HG03103 (cell line): ENCODE measurements around the gene AGBL2.
"Not testable (repeated sequence)": the region's sequence is repeated elsewhere in the genome, so short reads cannot be mapped to it uniquely, and the experiment has no call there.

Experiments
- ATAC-seq: cut with Tn5 transposase; IDR thresholded peaks from one replicate; pipeline ENCODE4 v1.9.1; 2021; ENCODE audit warnings: low read depth; ENCODE audit not compliant: unreplicated experiment

The AGBL2 gene

DNA sequence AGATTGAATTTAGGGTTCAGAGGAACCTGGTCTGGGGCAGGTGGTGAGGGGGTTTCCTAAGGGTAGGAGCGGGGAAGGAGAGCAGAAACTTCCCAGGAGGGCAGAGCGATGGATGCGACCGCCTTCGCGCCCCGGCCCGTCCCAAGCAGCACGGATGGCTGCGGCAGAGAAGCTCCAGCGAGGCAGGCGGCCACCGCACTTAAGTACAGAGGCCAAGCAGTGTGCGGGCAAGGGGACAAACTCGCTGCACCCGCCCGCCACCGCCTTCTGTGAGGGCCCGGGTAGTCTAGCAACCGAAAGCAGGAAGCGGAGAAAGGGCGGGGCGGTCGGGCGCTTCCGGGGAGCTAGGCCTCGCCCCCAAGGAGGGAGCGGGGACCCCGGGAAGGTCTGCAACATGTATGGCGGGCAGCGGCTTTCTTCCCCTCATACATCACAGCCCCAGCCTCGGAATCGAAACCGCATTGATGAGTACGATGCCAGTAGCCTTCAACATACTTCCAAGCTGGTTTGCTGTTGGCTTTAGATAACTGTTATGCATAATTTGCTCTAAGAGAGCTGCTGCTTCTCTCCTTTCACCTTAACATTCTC, at the start of gene AGBL2:
TSS of gene AGBL2 (minus strand) at position 288 of the 588 bp plus-strand sequence. CDS start 719 bp downstream, outside the sequence.
- peak; percentile 97 for ATAC-seq

- not testable (repeated sequence) for ATAC-seq
Measured at GRCh38 chr11:47759291-47759690, 44.1 kb upstream of the AGBL2 start.

DNA sequence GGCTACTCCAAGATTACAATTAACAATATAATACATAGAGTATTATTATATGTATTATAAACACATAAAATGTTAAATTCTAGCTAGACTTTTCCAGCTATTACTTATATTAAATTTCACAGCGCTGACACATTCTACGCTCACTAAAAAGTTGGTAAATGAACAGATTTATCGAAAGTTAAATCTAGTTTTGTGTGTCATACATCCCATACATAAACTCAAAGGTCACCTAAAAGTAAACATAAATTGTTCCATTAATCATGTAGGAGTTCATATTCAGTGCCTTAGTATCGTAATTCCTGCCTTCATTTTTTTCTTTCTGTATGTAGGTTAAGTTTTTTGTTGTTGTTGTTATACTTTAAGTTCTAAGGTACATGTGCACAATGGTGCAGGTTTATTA, 41.0 kb upstream of the AGBL2 start:
- no peak for ATAC-seq

DNA sequence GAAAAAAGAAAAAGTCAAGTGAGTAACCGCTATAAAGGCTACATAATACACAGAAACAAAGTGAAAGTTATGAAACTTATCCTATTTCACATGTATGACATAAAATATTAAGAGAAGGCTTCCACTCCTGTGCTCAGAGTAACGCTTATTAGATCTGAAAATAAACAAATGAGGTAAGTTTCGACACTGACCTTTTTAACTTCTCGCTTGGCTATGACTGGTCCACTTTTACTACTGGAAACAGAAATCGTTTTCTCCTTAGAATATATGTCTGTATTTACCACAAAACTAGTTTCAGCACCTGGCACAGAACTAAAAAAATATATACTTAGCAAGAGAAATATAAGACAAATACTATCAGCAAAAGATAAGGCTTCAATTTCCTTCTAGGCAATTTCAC, 35.6 kb upstream of the AGBL2 start:
- no peak for ATAC-seq

GRCh38 chr11:47742494-47742893, 27.3 kb upstream of the AGBL2 start:
- ATAC-seq, result not testable (repeated sequence)

DNA sequence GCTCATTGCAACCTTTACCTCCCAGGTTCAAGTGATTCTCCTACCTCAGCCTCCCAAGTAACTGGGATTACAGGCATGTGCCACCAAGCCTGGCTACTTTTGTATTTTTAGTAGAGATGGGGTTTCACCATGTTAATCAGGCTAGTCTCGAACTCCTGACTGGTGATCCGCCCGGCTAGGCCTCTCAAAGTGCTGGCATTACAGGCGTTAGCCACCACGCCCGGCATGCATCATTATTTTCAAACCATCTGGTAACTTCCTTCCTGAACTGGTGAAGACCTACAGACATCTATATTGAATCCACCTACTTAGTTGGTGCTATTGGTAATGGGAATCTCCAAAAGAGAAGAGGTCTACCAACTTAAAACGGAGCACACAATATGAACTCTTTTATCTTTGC, 22.6 kb upstream of the AGBL2 start:
- ATAC-seq, result not testable (repeated sequence)

DNA sequence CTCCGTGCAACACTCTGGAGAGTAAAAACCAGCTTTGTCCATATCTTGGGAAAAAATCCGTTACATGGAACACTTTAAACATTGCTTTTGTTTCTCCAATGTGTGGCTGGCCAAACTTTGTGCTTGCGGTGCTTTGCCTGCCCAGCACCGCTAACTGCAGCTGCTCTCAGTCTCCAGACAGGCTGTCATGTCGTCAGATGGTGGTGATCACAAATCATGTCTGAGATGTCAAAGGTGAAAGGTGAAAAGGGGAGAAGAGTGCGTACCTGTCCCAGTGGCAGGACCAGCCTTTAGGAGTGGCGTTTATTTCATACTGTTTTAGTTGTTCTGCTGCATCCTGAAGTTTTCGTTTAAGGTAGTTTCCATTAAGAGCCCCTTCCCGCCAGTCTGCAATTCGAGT, 17.1 kb upstream of the AGBL2 start:
- ATAC-seq, result no peak

- no peak for ATAC-seq
Measured at GRCh38 chr11:47731475-47731874, 16.3 kb upstream of the AGBL2 start.

GRCh38 chr11:47726878-47727514, 11.8 kb upstream of the AGBL2 start:
- no peak for ATAC-seq

GRCh38 chr11:47726118-47726442, 10.9 kb upstream of the AGBL2 start:
- ATAC-seq, result no peak

DNA sequence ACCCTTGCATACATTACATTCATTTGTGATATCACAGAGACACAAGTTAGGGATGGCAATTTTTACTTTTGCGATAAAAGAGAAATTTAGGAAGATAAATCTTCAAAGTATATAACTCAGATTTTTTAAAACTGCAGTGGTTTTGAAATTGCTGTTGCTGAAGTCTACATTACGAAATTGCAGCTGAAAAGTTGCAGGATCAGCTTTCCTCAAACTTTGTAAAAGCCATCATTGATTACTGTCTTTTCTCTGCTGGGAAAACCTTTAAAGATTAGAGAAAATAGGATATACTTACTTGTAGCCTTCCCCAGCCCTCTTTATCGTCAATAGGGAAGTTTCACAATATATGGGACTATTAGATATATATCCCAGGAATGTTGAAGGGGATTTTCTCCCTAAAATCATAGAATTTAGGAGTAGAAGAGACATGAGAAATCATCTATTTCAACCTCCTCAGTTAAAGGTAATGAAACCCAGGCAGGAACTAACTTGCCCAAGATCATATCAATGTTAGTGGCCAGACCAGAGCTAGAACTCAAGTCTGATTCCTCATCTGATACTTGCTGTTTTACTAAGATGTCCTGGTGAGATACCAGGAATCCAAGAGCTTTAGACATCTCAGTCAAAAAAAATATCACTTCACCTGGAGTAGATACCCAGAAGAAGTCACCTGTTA, 10.4 kb upstream of the AGBL2 start:
- no peak for ATAC-seq

- ATAC-seq, result no peak
Measured at GRCh38 chr11:47724041-47724729, 9.0 kb upstream of the AGBL2 start.

DNA sequence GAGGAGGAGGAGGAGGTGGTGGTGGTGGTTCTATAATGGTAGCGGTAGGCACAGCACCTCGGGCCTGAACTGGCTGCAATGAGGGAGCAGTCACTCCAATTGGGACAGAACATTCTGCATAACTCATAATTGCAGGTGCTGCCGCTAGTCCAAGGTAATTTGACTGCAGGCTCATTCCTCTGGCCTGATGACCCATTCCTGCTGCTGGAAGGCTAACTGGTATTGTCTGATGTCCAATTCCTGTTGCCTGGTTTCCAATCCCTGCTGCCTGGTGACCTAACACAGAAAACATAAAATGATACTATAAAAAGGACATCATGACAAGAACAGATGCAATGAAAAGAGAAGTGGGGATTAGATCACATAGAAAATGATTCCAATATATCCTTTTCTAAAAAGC, 7.9 kb upstream of the AGBL2 start:
- ATAC-seq, result no peak

- no peak for ATAC-seq
Measured at GRCh38 chr11:47720651-47721050, 5.5 kb upstream of the AGBL2 start.

DNA sequence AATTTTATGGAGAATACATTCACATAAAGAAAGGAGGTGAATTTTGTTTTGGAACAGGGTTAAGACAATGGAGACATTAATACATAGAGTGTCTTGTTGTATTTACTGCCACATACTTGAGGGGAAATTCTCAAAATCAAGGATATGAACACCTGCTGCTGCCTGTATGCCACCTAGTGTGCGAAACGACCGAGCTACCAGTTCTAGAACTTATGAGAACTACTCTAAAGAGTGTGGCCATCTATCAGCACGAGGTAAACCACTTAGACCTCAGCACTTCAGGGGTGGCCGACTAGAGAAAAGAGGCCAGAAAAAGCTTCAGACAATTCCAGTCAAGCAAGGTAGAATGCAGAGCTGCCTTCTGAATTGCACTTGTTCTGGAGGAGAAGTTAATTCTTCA, 1.5 kb upstream of the AGBL2 start:
- ATAC-seq, result no peak

GRCh38 chr11:47714554-47715081, 551 bp downstream of the AGBL2 start:
- no peak for ATAC-seq

GRCh38 chr11:47711816-47712215, 3.4 kb downstream of the AGBL2 start:
- ATAC-seq, result no peak

DNA sequence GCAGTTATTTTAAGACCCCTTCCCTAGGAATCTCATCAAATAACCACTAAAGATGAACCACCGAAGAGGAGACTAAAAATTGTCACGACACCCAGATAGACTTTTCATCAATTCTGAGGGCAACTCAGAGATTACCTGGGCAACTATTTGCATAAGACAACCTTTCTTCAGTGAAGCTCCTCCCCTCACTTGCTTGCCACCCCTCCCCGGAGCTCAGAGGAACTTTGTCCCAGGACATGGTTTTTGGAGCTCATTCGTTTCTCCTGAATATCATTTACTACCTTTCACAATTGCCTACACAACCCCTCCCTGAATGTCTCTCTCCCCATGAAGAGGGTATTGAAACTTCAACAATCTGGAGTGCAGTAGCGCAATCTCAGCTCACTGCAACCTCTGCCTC, 3.9 kb downstream of the AGBL2 start:
- ATAC-seq, result no peak

- ATAC-seq, result not testable (repeated sequence)
Measured at GRCh38 chr11:47707275-47707786, 7.8 kb downstream of the AGBL2 start.

DNA sequence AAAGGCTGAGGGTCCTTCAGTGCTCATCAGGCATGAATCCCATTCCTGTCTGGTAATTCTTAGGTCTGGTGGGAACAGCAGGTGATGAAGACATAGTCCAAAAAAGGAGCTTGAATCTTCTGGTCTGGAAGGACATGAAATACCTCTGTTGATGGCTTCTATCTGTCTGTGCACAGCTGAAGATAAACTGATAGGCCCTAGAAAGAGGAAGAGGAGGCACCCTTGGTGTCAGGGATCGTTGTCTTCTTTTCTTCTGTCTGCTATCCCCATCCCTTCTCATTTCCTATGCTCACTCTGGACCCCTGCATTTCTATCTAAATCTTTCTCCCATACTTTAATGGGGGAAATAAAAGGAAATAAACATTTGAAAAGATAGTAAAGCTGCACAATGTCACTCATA, 9.4 kb downstream of the AGBL2 start:
- no peak for ATAC-seq

- ATAC-seq, result no peak
Measured at GRCh38 chr11:47691979-47692378, 23.2 kb downstream of the AGBL2 start.
